Neural progenitor cell (in vitro differentiated cells): ENCODE measurements around the gene TDO2. TPM values are rescaled to one million over a fixed set of nuclear protein-coding genes. Genes with fewer than 3 reads are reported as not detected.

Experiments
- DNase-seq: peaks from one replicate; pipeline ENCODE4 v3.0.0-alpha.2; 2016; ENCODE audit warnings: low spot score
- H2AFZ ChIP-seq: fragments of 200-600 bp; sonication (generic); replicated peaks from 2 replicates; pipeline ENCODE4 v1.6.1; 2016; ENCODE audit warnings: antibody characterized with exemption
- H3F3A ChIP-seq: fragments of 200-600 bp; sonication (generic); 2 replicates; pipeline ENCODE4 v1.6.1; 2016; ENCODE audit warnings: antibody characterized with exemption, low read depth
- H3K27ac ChIP-seq: fragments of 200-600 bp; sonication (generic); 2 replicates; pipeline ENCODE4 v1.5.1; 2016; ENCODE audit warnings: mild to moderate bottlenecking
- H3K27me3 ChIP-seq: fragments of 200-600 bp; sonication (generic); 2 replicates; pipeline ENCODE4 v1.6.1; 2016; ENCODE audit warnings: mild to moderate bottlenecking, moderate library complexity
- H3K36me3 ChIP-seq: fragments of 200-600 bp; sonication (generic); 2 replicates; pipeline ENCODE4 v1.5.1; 2016
- H3K4me1 ChIP-seq: fragments of 200-600 bp; sonication (generic); 2 replicates; pipeline ENCODE4 v1.6.1; 2016; ENCODE audit warnings: mixed run types
- H3K4me2 ChIP-seq: fragments of 200-600 bp; sonication (generic); 2 replicates; pipeline ENCODE4 v1.6.1; 2016
- H3K4me3 ChIP-seq: fragments of 200-600 bp; sonication (generic); 2 replicates; pipeline ENCODE4 v1.5.1; 2016
- H3K79me2 ChIP-seq: fragments of 200-600 bp; sonication (generic); 2 replicates; pipeline ENCODE4 v1.6.1; 2016; ENCODE audit warnings: low read depth
- H3K9ac ChIP-seq: fragments of 200-600 bp; sonication (generic); 2 replicates; pipeline ENCODE4 v1.6.1; 2016
- H3K9me3 ChIP-seq: fragments of 200-600 bp; sonication (generic); 2 replicates; pipeline ENCODE4 v1.5.1; 2016; ENCODE audit warnings: low read depth
- H4K20me1 ChIP-seq: fragments of 200-600 bp; sonication (generic); 2 replicates; pipeline ENCODE4 v1.6.1; 2016; ENCODE audit warnings: low read depth
- H3K27ac Mint-ChIP-seq: 3 replicates; pipeline ENCODE4 v1.8.0; 2021; ENCODE audit warnings: mixed read lengths
- H3K27me3 Mint-ChIP-seq: 2 replicates; pipeline ENCODE4 v1.8.0; 2022; ENCODE audit warnings: low read depth, mild to moderate bottlenecking, inconsistent platforms, moderate library complexity, mixed read lengths; ENCODE audit not compliant: insufficient read depth
- H3K36me3 Mint-ChIP-seq: 3 replicates; pipeline ENCODE4 v1.8.0; 2021; ENCODE audit warnings: mixed read lengths
- H3K4me1 Mint-ChIP-seq: 3 replicates; pipeline ENCODE4 v1.8.0; 2021; ENCODE audit warnings: mixed read lengths
- H3K4me3 Mint-ChIP-seq: 3 replicates; pipeline ENCODE4 v1.8.0; 2021; ENCODE audit warnings: mild to moderate bottlenecking, moderate library complexity, mixed read lengths
- H3K9me3 Mint-ChIP-seq: 3 replicates; pipeline ENCODE4 v1.8.0; 2020; ENCODE audit warnings: mixed read lengths
- EZH2 ChIP-seq: fragments of 200-600 bp; sonication (generic); IDR thresholded peaks from 2 replicates; pipeline ENCODE4 v1.6.1; 2017; ENCODE audit warnings: antibody characterized with exemption, mild to moderate bottlenecking, moderate library complexity
- EZH2phosphoT487 ChIP-seq: fragments of 200-600 bp; sonication (generic); IDR thresholded peaks from 2 replicates; pipeline ENCODE4 v1.6.1; 2017; ENCODE audit warnings: antibody characterized with exemption
- total RNA-seq: library from RNA; depleted of rRNA; stranded (reverse); fragments of >200 nt; gene quantifications from 2 replicates; pipeline ENCODE4 v1.2.3, GENCODE V29; 2015; ENCODE audit warnings: low replicate concordance
- TF ChIP-seq, protein P1 (sequence below): fragments of 200-600 bp; sonication (generic); IDR thresholded peaks from 2 replicates; pipeline ENCODE4 v1.5.1; 2017; ENCODE audit warnings: antibody characterized with exemption, mild to moderate bottlenecking

The TDO2 gene
- total RNA-seq, 1 donor from 2014 or later = not detected

GRCh38 chr4:155961575-155961974 is 58.1 kb downstream of the TDO2 start:
- Histone ChIP-seq H3K4me3 (no peak overlapping the region), H4K20me1 (no peaks in the 10 kb centered on the region), H2AFZ (no peak overlapping the region), H3K27me3 (no peaks in the 10 kb centered on the region), H3K36me3 (no peaks in the 10 kb centered on the region), H3K4me2 (no peak overlapping the region), H3K4me1 (peaks cover 4% of the 10 kb centered on the region), H3K79me2 (no peaks in the 10 kb centered on the region), H3K27ac (no peak overlapping the region), H3K9me3 (no peaks in the 10 kb centered on the region), H3F3A (no peaks in the 10 kb centered on the region), H3K9ac (no peak overlapping the region)
- no peaks in the 10 kb centered on the region for H3K9me3 Mint-ChIP-seq
- H3K4me3 Mint-ChIP-seq = no peak overlapping the region
- H3K36me3 Mint-ChIP-seq = no peaks in the 10 kb centered on the region
- peaks cover 12% of the 10 kb centered on the region for H3K4me1 Mint-ChIP-seq
- DNase-seq = no peak
- TF ChIP-seq, protein P1, sequence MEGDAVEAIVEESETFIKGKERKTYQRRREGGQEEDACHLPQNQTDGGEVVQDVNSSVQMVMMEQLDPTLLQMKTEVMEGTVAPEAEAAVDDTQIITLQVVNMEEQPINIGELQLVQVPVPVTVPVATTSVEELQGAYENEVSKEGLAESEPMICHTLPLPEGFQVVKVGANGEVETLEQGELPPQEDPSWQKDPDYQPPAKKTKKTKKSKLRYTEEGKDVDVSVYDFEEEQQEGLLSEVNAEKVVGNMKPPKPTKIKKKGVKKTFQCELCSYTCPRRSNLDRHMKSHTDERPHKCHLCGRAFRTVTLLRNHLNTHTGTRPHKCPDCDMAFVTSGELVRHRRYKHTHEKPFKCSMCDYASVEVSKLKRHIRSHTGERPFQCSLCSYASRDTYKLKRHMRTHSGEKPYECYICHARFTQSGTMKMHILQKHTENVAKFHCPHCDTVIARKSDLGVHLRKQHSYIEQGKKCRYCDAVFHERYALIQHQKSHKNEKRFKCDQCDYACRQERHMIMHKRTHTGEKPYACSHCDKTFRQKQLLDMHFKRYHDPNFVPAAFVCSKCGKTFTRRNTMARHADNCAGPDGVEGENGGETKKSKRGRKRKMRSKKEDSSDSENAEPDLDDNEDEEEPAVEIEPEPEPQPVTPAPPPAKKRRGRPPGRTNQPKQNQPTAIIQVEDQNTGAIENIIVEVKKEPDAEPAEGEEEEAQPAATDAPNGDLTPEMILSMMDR = no peak
- TF ChIP-seq EZH2phosphoT487 (no peak), EZH2 (no peak)
- peaks cover 4% of the 10 kb centered on the region for H3K27me3 Mint-ChIP-seq
- no peak overlapping the region for H3K27ac Mint-ChIP-seq

DNA sequence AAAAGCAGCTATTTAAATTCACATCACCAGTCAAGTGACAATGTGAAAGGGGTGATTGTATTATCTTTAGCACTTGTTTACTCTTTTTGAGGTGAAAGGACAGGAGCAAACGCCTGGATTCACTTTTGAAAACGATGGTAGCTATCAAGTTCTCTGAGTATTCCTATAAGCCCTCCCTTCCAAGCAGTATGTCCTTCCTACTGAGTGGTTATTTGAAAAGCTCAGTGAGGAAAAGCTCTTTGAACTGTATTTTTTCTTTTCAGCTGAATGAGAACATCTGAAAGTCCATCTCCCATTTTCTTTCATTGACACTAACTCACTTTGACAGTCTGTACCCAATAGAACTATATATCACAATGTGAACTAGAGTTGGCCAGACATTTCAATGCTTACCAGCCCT is 59.3 kb downstream of the TDO2 start:
- Mint-ChIP-seq H3K4me3 (no peak overlapping the region), H3K36me3 (no peaks in the 10 kb centered on the region), H3K27ac (no peak overlapping the region), H3K27me3 (peaks cover under 1% of the 10 kb centered on the region), H3K9me3 (peaks cover under 1% of the 10 kb centered on the region), H3K4me1 (peaks cover 17% of the 10 kb centered on the region)
- Histone ChIP-seq H3K4me2 (no peak overlapping the region), H3K27ac (no peak overlapping the region), H3K9ac (no peak overlapping the region), H2AFZ (no peak overlapping the region), H3F3A (no peaks in the 10 kb centered on the region), H3K27me3 (no peaks in the 10 kb centered on the region), H3K4me3 (no peak overlapping the region), H3K79me2 (no peaks in the 10 kb centered on the region), H3K36me3 (no peaks in the 10 kb centered on the region), H3K9me3 (no peaks in the 10 kb centered on the region), H4K20me1 (no peaks in the 10 kb centered on the region), H3K4me1 (peaks cover 4% of the 10 kb centered on the region)
- DNase-seq = no peak
- TF ChIP-seq EZH2phosphoT487 (no peak), EZH2 (no peak)
- TF ChIP-seq, protein P1 = no peak

DNA sequence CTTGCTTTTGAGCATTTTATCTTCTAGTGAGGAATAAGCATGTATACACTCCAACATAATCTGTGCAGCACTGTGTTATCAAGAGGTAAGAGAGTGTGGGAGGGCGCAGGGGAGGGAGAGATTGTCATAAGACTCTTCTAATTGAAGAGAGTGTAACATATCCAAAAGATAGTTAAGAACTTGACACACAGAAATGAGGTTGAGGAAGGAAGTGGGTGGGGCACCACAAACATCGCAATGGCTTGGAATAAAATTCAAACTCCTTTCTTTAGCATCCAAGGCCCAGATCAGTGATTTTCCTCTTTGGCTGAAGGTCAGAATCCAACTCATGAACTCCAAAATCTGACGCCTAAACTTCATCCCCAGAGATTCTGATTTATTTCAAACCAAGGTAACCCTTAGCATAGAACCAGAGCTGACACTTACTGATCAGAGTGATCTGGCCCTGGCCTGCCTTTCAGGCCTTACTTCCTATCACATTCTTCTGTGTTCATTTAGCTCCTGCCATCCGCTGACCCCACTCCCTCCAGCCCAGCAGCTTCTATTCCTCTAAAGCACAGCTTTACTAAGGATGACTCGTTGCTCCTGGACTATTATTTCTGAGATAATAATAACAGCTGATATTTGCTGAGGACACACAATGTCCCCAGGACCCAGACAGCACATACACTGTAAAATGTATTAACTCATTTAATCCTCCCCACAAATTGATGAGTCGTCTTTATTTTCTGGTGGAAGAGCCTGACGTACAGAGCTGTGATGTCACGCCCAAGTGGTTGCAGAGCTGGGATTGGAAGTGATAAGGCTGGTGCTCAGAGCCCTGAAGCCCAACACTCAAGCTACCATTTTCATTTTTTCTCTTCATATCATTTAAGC is 60.8 kb downstream of the TDO2 start:
- H3K4me1 ChIP-seq = peaks cover 4% of the 10 kb centered on the region
- TF ChIP-seq, protein P1 = no peak
- no peak for TF ChIP-seq EZH2phosphoT487
- no peak for TF ChIP-seq EZH2
- H3K9me3 ChIP-seq = no peaks in the 10 kb centered on the region
- H3K4me1 Mint-ChIP-seq = peaks cover 17% of the 10 kb centered on the region
- no peaks in the 10 kb centered on the region for H3K79me2 ChIP-seq
- no peaks in the 10 kb centered on the region for H3K36me3 ChIP-seq
- no peak overlapping the region for H3K4me3 Mint-ChIP-seq
- H3K27me3 ChIP-seq = no peaks in the 10 kb centered on the region
- no peak overlapping the region for H3K4me3 ChIP-seq
- H3K36me3 Mint-ChIP-seq = no peaks in the 10 kb centered on the region
- no peaks in the 10 kb centered on the region for H4K20me1 ChIP-seq
- H2AFZ ChIP-seq = no peak overlapping the region
- peaks cover 5% of the 10 kb centered on the region for H3K9me3 Mint-ChIP-seq
- no peak overlapping the region for H3K27ac ChIP-seq
- H3F3A ChIP-seq = no peaks in the 10 kb centered on the region
- no peak for DNase-seq
- H3K4me2 ChIP-seq = no peak overlapping the region
- H3K27ac Mint-ChIP-seq = no peak overlapping the region
- H3K9ac ChIP-seq = no peak overlapping the region
- peaks cover 4% of the 10 kb centered on the region for H3K27me3 Mint-ChIP-seq
